T-helper 2 cell treated with Interferon-gamma antibody and Interleukin-4, amounts not matched to agents 100 ng/mL and 5 ng/mL, for 36 hours (primary cell): ENCODE results near the gene RAB5IF. TPM values are rescaled to one million over a fixed set of nuclear protein-coding genes. Genes with fewer than 3 reads are reported as not detected.

ENCODE experiments used
- intact Hi-C: fragments of 100-400 bp; cut with micrococcal nuclease; formaldehyde crosslinking; loops from one replicate; pipeline ENCODE4 v1.15.1; 2023
- total RNA-seq: library from RNA; stranded (reverse); gene quantifications from 2 replicates; pipeline ENCODE4 v1.2.3, GENCODE V29; 2022

Gene RAB5IF
- total RNA-seq, 1 donor from 2014 or later, result 112 TPM

GRCh38 chr20:36584018-36584481 lies 21.5 kb upstream of the RAB5IF start:
- intact Hi-C loops, result no loop called here

- intact Hi-C loops, result no loop called here
These were observed 20.0 kb upstream of the RAB5IF start for GRCh38 chr20:36585410-36586125.

GRCh38 chr20:36587388-36588070 lies 18.1 kb upstream of the RAB5IF start:
- intact Hi-C loops, result no loop called here

- intact Hi-C loops, result no loop called here
These were observed 14.3 kb upstream of the RAB5IF start for GRCh38 chr20:36591281-36591680.

- intact Hi-C loops, result no loop called here
These were observed 13.5 kb upstream of the RAB5IF start for GRCh38 chr20:36591854-36592641.

GRCh38 chr20:36593347-36593929 lies 12.1 kb upstream of the RAB5IF start:
- intact Hi-C loops, result no loop called here

- intact Hi-C loops, result no loop called here
These were observed 5.7 kb upstream of the RAB5IF start for GRCh38 chr20:36599912-36600345.

GRCh38 chr20:36601540-36601939 lies 4.0 kb upstream of the RAB5IF start:
- intact Hi-C loops, result no loop called here

- intact Hi-C loops, result loop anchor here (1.0 to 5.0 kb wide), 5 partner anchors 10 to 168 kb away; partner anchors contain the start of genes DSN1 and TGIF2
These were observed 604 bp upstream of the RAB5IF start for GRCh38 chr20:36604952-36605398.

GRCh38 chr20:36606158-36607066 lies 833 bp downstream of the RAB5IF start:
- intact Hi-C loops, result loop anchor here (1.0 to 5.0 kb wide), 2 partner anchors 36 to 144 kb away; no protein-coding TSS in a partner anchor

GRCh38 chr20:36607586-36608387 lies 2.2 kb downstream of the RAB5IF start:
- intact Hi-C loops, result loop anchor here (5.0 kb wide), 1 partner anchor 35 kb away; no protein-coding TSS in a partner anchor

GRCh38 chr20:36608388-36608728 lies 2.8 kb downstream of the RAB5IF start:
- intact Hi-C loops, result loop anchor here (5.0 kb wide), 1 partner anchor 34 kb away; no protein-coding TSS in a partner anchor

- intact Hi-C loops, result loop anchor here (1.0 to 2.0 kb wide), 2 partner anchors 121 to 143 kb away; no protein-coding TSS in a partner anchor
These were observed 6.0 kb downstream of the RAB5IF start for GRCh38 chr20:36611625-36612024.

GRCh38 chr20:36613974-36614373 lies 8.4 kb downstream of the RAB5IF start:
- intact Hi-C loops, result loop anchor here (2.0 kb wide), 1 partner anchor 119 kb away; no protein-coding TSS in a partner anchor

- intact Hi-C loops, result no loop called here
These were observed 9.4 kb downstream of the RAB5IF start for GRCh38 chr20:36614781-36615557.

- intact Hi-C loops, result no loop called here
These were observed 15.3 kb downstream of the RAB5IF start for GRCh38 chr20:36620917-36621316.

GRCh38 chr20:36623444-36623843 lies 17.9 kb downstream of the RAB5IF start:
- intact Hi-C loops, result no loop called here
